ENCODE results near the gene SEC14L5.
A peak's percentile ranks its signal among the peaks of the same experiment; 100 is the strongest.
"Not testable (repeated sequence)": the region's sequence is repeated elsewhere in the genome, so short reads cannot be mapped to it uniquely, and the experiment has no call there.

SEC14L5 gene

DNA sequence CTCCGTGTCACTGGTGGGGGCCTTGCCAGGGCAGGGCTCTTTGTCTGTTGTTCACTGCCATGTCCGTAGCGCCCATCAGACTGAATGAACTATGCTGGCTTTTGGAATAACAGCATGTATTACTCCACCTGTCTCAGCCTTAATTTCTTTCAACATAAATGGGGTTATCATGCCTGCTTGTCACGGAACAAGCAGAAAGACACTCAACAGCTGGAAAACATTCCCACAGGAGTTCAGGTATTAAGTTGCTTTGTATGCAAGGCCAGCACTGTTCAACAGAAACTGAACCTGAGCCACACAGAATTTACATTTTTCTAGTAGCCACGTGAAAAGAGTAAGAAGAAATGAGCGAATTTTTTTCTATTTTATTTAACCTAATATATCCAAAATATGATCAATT, 34.3 kb upstream of the SEC14L5 start:
- Mint-ChIP-seq H3K4me3 (no peak overlapping the region), H3K27me3 (peaks cover 7% of the 10 kb centered on the region), H3K27ac (no peak overlapping the region), H3K36me3 (peaks cover 6% of the 10 kb centered on the region), H3K9me3 (peaks cover 6% of the 10 kb centered on the region), H3K4me1 (no peaks in the 10 kb centered on the region)
- no peak for ATAC-seq (ENCODE audit: low read depth)
- no peak for DNase-seq (ENCODE audit: low spot score in 2 of 2)

DNA sequence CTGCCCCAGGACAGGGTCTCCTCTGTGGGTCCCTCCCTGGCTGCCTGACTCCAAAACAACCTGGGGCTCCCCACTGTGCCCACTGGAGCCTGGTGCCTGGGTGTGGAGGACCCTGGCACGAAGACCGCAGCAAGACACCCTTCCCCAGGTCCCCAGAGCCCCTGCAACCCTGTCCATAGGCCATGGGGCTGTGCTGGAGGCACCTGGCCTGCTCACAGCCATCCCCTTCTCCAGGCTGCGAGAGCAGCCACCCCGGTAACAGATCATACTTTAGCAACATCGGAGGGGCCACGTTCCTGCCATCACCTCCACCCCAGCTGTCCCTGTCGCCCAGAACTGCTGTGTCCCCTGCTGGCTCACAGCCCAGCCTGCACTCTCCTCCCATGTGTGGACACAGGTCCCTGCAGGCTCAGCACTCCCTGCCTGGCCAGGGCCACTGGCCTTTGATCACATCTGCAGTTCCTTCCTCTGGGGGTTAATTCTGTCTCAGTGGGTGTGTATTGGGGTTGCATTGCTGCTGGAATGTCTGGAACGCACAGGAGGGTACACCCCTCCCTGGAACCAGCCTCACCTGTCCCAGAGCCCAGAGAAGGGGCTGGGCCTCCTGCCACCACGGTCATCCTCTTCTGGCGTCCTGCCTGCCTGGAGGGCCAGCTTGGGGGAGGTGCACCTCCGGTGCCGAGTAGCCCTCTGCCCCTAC, 33.4 kb upstream of the SEC14L5 start:
- Mint-ChIP-seq H3K36me3 (peaks cover 6% of the 10 kb centered on the region), H3K27ac (no peak overlapping the region), H3K4me3 (no peak overlapping the region), H3K27me3 (peaks cover 4% of the 10 kb centered on the region), H3K4me1 (no peaks in the 10 kb centered on the region), H3K9me3 (peaks cover 9% of the 10 kb centered on the region)
- ATAC-seq (ENCODE audit: low read depth) (no peak), DNase-seq (ENCODE audit: low spot score in 2 of 2) (no peak)

DNA sequence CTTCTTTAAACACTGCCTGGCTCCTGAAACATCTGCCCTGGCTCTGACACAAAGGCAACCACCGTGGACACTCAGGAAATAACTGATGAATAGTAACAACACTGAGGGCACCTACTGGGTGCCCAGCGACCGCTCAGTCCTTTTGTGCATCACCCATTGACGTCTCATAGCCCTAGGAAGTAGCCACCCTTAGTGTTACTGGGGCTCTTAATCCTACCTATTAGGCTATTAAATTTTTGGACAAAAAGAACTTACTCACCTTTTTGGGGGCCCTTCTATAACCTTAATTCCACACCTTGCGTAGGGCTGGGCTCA, 32.9 kb upstream of the SEC14L5 start:
- Mint-ChIP-seq H3K27ac (no peak overlapping the region), H3K36me3 (peaks cover 6% of the 10 kb centered on the region), H3K4me1 (no peaks in the 10 kb centered on the region), H3K4me3 (no peak overlapping the region), H3K27me3 (peaks cover 4% of the 10 kb centered on the region), H3K9me3 (peaks cover 9% of the 10 kb centered on the region)
- no peak for ATAC-seq (ENCODE audit: low read depth)
- no peak for DNase-seq (ENCODE audit: low spot score in 2 of 2)

DNA sequence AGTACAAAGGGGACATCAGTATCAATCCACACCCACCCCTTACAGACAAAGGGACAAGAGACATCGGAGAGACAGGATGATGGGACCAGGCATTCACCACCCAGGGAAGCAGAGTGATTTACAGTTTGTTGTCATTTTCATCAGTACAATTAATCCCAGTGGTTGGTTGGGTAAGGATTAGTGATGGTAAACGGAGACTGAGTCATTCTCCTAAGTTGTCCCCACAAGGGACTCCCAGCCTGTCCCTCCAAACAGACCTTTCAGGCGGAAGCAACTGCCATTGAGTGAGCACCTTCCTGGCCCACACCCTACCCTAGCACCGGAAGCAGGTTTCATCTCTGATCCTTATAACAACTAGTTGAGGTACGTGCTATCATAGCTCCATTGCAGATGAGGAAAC, 32.3 kb upstream of the SEC14L5 start:
- Mint-ChIP-seq H3K9me3 (peaks cover 9% of the 10 kb centered on the region), H3K36me3 (peaks cover 8% of the 10 kb centered on the region), H3K27me3 (peaks cover 8% of the 10 kb centered on the region), H3K4me3 (no peak overlapping the region), H3K4me1 (no peaks in the 10 kb centered on the region), H3K27ac (no peak overlapping the region)
- ATAC-seq (ENCODE audit: low read depth): no peak
- no peak for DNase-seq (ENCODE audit: low spot score in 2 of 2)

DNA sequence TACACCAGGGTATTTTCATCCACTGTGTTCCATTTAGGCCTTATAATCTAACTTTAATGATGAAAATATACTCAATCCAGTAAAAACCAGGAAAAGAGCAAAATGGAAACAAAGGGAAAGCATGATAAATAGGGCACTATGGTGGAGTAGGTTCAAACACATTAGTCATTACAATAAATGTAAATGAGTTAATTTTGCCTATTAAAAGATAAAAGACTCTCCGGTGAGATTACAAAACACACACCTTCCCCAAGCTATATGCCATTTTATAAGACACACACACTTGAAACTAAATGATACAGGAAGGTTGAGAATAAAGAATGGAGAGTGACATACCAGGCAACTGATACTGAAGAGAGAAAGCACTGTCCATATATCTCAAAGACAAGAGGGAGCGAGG, 31.2 kb upstream of the SEC14L5 start:
- Mint-ChIP-seq H3K36me3 (peaks cover 8% of the 10 kb centered on the region), H3K27me3 (peaks cover 9% of the 10 kb centered on the region), H3K27ac (no peak overlapping the region), H3K9me3 (peaks cover 9% of the 10 kb centered on the region), H3K4me3 (no peak overlapping the region), H3K4me1 (no peaks in the 10 kb centered on the region)
- DNase-seq (ENCODE audit: low spot score in 2 of 2) (no peak), ATAC-seq (ENCODE audit: low read depth) (no peak)

DNA sequence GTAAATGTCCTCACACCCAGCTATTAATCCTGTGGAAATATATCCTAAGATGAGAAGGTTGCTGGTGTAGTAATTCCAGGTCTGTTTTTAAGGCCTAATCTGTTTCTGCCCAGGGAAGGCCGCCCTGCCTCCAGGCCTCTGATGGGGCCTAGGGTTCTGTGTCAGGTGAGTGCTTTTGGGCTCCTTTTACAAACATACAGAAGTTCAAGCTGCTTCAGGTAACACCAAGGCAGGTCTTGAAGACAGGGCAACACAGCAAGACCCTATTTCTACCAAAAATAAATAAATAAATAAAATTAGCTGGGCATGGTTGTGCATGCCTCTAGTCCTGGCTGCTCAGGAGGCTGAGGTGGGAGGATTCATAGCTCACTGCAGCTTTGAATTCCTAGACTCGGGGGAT, 30.5 kb upstream of the SEC14L5 start:
- Mint-ChIP-seq H3K4me3 (no peak overlapping the region), H3K27me3 (peaks cover 9% of the 10 kb centered on the region), H3K4me1 (no peaks in the 10 kb centered on the region), H3K9me3 (peaks cover 9% of the 10 kb centered on the region), H3K36me3 (peaks cover 8% of the 10 kb centered on the region), H3K27ac (no peak overlapping the region)
- ATAC-seq (ENCODE audit: low read depth) (no peak), DNase-seq (ENCODE audit: low spot score in 2 of 2) (no peak)

DNA sequence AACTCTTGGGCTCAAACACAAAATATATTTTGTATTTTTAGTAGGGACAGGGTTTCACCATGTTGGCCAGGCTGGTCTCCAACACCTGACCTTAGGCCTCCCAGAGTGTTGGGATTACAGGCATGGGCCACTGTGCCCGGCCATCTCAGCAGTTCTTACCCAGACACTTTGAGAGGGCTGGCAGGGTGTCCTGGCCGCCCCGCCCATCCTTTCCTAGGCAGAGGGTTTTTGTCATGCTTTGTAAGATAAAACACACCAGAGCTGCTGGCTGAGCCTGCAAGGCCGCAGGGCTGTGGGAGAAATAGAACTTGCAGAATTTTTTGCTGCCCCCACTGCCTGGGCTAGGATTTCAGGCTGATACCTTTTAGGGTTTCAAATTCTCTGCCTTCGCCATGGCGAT, 29.9 kb upstream of the SEC14L5 start:
- peaks cover 9% of the 10 kb centered on the region for H3K9me3 Mint-ChIP-seq
- no peak overlapping the region for H3K4me3 Mint-ChIP-seq
- H3K27ac Mint-ChIP-seq: no peak overlapping the region
- peaks cover 7% of the 10 kb centered on the region for H3K27me3 Mint-ChIP-seq
- H3K36me3 Mint-ChIP-seq: peaks cover 8% of the 10 kb centered on the region
- H3K4me1 Mint-ChIP-seq: no peaks in the 10 kb centered on the region
- no peak for ATAC-seq (ENCODE audit: low read depth)
- no peak for DNase-seq (ENCODE audit: low spot score in 2 of 2)

DNA sequence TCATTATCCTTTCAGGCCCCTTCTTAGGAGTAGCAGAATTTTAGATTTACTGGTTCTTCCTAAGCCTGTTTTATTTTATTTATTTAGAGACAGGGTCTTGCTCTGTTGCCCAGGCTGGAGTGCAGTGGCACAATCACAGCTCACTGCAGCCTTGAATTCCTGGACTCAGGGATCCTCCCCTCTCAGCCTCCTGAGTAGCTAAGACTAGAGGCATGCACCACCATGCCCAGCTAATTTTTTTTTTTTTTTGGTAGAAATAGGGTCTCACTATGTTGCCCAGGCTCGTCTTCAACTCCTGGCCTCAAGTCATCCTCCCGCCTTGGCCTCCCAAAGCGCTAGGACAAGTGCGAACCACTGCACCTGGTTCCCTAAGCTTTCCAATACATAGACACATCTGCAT, 28.5 kb upstream of the SEC14L5 start:
- not testable (repeated sequence) for DNase-seq (ENCODE audit: low spot score in 2 of 2); H3K9me3 Mint-ChIP-seq; H3K4me3 Mint-ChIP-seq; H3K27ac Mint-ChIP-seq; H3K4me1 Mint-ChIP-seq; ATAC-seq (ENCODE audit: low read depth); H3K36me3 Mint-ChIP-seq
- H3K27me3 Mint-ChIP-seq: peaks cover 13% of the 10 kb centered on the region

DNA sequence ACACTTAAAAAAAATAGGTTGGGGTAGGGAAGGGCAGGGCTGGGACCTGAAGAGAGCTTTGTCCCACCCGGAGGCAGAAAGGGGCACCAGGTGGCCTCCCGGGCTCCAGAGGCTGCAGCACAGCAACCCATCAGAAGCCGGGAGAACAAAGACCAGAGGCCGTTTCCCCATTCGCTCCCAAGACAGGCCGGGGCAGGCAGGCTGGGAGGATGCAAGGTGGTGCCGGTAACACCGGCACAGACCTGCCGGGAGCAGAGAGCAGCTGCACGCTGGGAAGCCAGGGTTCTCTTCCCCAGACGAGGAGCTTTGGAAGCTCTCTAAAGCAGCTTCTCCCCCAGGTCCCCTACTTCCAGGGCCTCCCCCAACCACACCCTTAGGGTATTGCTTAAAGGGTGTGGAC, 26.7 kb upstream of the SEC14L5 start:
- Mint-ChIP-seq H3K4me1 (peaks cover under 1% of the 10 kb centered on the region), H3K27ac (no peak overlapping the region), H3K36me3 (peaks cover 8% of the 10 kb centered on the region), H3K27me3 (peaks cover 16% of the 10 kb centered on the region), H3K4me3 (no peak overlapping the region), H3K9me3 (peaks cover 9% of the 10 kb centered on the region)
- ATAC-seq (ENCODE audit: low read depth) (no peak), DNase-seq (ENCODE audit: low spot score in 2 of 2) (no peak)

DNA sequence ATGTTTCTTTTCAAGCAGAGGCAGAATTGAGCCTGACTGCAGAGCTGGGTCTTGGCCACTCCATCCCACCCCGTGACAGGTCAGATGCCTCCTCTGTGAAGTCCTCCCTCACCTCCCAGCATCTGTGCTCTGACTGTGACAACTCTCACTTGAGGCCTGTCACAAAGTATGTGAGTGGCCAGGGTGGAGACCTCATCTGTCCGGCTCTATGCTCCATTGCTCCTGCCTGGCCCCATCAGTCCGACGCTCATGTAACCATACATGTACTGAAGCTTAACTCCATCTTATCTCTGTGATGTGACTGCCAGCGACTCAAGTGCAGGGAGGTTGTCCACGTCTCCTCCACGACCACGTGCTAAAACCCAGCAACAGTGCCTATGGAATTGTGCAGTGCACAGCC, 24.7 kb upstream of the SEC14L5 start:
- Mint-ChIP-seq H3K27me3 (peaks cover 24% of the 10 kb centered on the region), H3K4me1 (peaks cover 6% of the 10 kb centered on the region), H3K36me3 (peaks cover 2% of the 10 kb centered on the region), H3K9me3 (peaks cover 3% of the 10 kb centered on the region), H3K4me3 (no peak overlapping the region), H3K27ac (no peak overlapping the region)
- DNase-seq (ENCODE audit: low spot score in 2 of 2) (no peak), ATAC-seq (ENCODE audit: low read depth) (no peak)

DNA sequence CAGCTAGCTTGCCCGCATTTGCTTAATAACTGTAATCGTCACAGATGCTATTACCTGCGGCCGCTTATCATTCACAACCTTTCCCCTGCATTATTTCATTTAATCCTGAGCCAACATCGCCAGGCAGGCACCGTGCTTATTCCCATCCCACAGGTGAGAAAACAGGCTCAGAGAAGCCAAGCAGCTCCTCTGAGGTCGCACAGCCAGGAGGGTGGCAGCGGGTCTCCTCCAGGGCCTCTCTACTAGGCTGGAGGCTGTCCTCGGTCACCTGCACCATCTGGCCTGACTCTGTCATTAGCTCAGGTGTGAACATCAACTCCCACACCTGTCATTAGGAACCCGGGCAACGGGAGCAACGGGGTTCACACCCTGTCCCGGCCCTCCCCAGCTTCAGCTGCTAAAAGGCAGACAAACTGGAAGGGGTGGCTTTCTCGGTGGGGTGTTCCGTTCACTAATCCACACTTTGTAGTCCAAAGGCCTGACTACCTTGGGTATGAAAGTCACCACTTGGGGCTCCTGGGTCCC, 24.2 kb upstream of the SEC14L5 start:
- Mint-ChIP-seq H3K4me3 (no peak overlapping the region), H3K27ac (no peak overlapping the region), H3K27me3 (peaks cover 24% of the 10 kb centered on the region), H3K36me3 (peaks cover 2% of the 10 kb centered on the region), H3K4me1 (peaks cover 6% of the 10 kb centered on the region), H3K9me3 (peaks cover 3% of the 10 kb centered on the region)
- ATAC-seq (ENCODE audit: low read depth) (no peak), DNase-seq (ENCODE audit: low spot score in 2 of 2) (no peak)

DNA sequence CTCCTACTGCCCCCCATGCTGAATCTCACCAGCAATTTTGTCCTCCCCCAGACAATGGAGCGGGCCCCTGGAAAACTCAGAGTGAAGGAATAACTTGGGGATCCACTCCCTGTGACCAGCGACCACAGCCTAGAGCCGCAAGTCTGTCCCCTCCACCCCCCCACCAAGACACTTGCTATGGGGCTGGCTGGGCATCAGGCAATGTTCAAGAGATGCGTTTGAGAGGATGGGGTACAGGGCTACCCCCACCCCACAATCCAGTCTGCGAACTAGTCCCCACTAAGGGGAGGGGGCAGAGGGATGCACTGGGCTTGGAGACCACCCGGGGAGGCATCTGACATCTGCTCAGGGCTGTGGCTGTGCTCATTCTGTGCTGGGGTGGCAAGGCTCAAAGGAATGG, 23.5 kb upstream of the SEC14L5 start:
- Mint-ChIP-seq H3K9me3 (no peaks in the 10 kb centered on the region), H3K4me1 (peaks cover 6% of the 10 kb centered on the region), H3K27ac (no peak overlapping the region), H3K4me3 (no peak overlapping the region), H3K27me3 (peaks cover 24% of the 10 kb centered on the region), H3K36me3 (peaks cover 2% of the 10 kb centered on the region)
- DNase-seq (ENCODE audit: low spot score in 2 of 2): no peak
- no peak for ATAC-seq (ENCODE audit: low read depth)

DNA sequence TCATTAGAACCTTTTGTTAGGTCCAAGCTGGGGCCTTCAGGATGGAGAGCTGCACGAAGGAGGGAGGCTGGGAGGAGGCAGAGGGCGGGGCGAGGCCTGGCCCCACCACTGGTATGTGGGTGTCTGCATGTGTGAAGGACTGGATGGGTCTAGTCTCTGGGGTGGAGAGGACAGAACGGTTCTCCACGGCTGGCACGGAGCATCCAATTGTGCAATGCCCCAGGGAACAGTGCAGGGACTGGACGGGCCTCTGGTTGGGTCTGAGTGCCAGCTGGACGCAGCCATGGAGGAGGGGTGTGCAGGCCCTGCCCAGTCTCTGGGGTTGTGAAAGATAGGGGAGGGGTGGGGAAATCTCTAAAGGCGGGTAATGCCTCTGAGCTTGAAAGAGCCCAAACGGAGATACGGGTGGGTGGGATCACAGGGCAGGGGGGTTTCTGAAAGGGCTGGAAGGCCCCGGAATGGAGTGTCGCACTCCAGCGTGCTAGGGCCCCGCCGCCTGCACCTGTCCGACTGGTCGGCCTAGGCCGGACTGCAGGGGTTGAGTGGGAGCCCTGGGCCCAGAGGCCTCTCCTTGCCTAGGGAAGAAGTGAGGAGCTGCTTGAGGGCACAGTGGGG, 22.8 kb upstream of the SEC14L5 start:
- H3K9me3 Mint-ChIP-seq: no peaks in the 10 kb centered on the region
- H3K4me3 Mint-ChIP-seq: peak overlapping the region; percentile 29
- peaks cover 6% of the 10 kb centered on the region for H3K4me1 Mint-ChIP-seq
- no peak for ATAC-seq (ENCODE audit: low read depth)
- H3K36me3 Mint-ChIP-seq: peaks cover 2% of the 10 kb centered on the region
- no peak overlapping the region for H3K27ac Mint-ChIP-seq
- peaks cover 24% of the 10 kb centered on the region for H3K27me3 Mint-ChIP-seq
- DNase-seq (ENCODE audit: low spot score in 2 of 2): no peak

DNA sequence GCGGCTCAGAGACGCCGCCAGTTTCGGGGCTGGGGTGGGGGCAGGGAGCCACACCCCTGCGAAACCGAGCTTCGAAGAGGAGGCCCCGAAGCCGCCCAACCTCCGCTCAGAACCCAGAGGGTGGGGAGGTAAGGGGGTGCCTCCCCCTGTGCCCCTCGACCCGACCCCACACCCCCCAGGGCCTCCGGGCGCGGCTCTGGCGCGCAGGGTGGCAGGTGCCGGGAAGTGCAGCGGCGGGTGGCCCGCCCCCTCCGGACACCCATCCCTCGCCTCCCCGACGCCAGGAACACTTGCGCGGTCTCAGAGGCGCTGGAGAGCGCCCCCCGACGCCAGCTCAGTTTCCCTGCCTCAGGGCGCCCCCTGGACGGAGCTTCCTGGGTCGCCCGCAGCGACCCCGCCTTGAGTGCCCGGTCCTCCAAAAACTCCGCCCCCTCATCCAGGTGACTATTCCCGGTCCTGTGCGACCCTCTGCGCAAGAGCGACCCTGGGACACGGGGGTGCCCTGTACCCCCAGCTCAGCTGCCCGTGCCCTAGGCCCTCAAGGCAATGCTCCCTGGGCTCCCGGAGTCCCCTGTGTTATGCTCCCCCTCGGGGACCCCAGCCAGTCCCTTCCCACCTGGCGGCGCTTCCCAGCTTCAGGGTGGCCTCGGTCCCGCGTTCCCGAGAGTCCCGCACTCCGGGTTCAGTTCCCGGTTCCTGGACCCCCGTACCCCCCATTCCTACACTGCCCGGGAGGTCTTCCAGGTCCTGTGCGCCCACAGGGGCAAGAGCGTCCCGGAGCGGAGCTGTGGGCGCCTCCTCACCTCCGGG, 21.7 kb upstream of the SEC14L5 start:
- Mint-ChIP-seq H3K27ac (no peak overlapping the region), H3K36me3 (no peaks in the 10 kb centered on the region), H3K4me1 (peaks cover 6% of the 10 kb centered on the region), H3K4me3 (peak overlapping the region; percentile 79), H3K9me3 (no peaks in the 10 kb centered on the region), H3K27me3 (peaks cover 20% of the 10 kb centered on the region)
- DNase-seq (ENCODE audit: low spot score in 2 of 2) (no peak), ATAC-seq (ENCODE audit: low read depth) (peak; percentile 37)

Measured in memory B cell (primary cell).